Right lobe of liver (tissue), 6 donors: ENCODE measurements around the gene STAT4. TPM values are rescaled to one million over a fixed set of nuclear protein-coding genes. Genes with fewer than 3 reads are reported as not detected.

Experiments
- ATAC-seq, 4 donors: fragments of 200-7000 bp; cut with Tn5 transposase; one replicate each; pipeline ENCODE4 v1.9.1; 2020; ENCODE audit warnings: mild to moderate bottlenecking in 4 of 4, moderate library complexity in 4 of 4
- DNase-seq, 3 donors: peaks; one replicate each; pipeline ENCODE4 v3.0.0-alpha.2; 2020
- H3K27ac ChIP-seq, 3 donors: fragments of 200-600 bp; one replicate each; pipeline ENCODE4 v1.8.0; 2022
- H3K27me3 ChIP-seq, 2 donors: fragments of 200-600 bp; one replicate each; pipeline ENCODE4 v1.8.0; 2022
- H3K36me3 ChIP-seq, 4 donors: fragments of 200-600 bp; sonication (generic) in 1 of 4; one replicate each; pipeline versions ENCODE4 v1.5.1 to v1.8.0; 2017 to 2022; ENCODE audit warnings: control low read depth in 1 of 4
- H3K4me1 ChIP-seq, 4 donors: fragments of 200-600 bp; sonication (generic) in 1 of 4; one replicate each; pipeline versions ENCODE4 v1.5.1 to v1.8.0; 2017 to 2022; ENCODE audit warnings: control low read depth in 1 of 4
- H3K4me3 ChIP-seq, 3 donors: fragments of 200-600 bp; one replicate each; pipeline ENCODE4 v1.8.0; 2022
- H3K9me3 ChIP-seq, 4 donors: fragments of 200-600 bp; sonication (generic) in 1 of 4; one replicate each; pipeline versions ENCODE4 v1.5.1 to v1.8.0; 2017 to 2022; ENCODE audit warnings: control low read depth in 1 of 4
- POLR2A ChIP-seq: fragments of 450-650 bp; IDR thresholded peaks from one replicate; pipeline ENCODE4 v1.6.1; 2017; ENCODE audit warnings: antibody characterized with exemption, mild to moderate bottlenecking
- WGBS: methylation state at CpG from one replicate; pipeline ENCODE4 v1.1.6; 2018; ENCODE audit warnings: low coverage, low lambda C conversion rate; ENCODE audit not compliant: insufficient coverage; ENCODE audit errors: missing lambda C conversion rate; 5-methylcytosine and 5-hydroxymethylcytosine counted together
- intact Hi-C, 2 donors: fragments of 100-400 bp; cut with DNase I; formaldehyde crosslinking; loops; one replicate each; pipeline versions ENCODE4 v1.11.2 to v1.14.1; 2022
- total RNA-seq, 6 experiments: library from RNA; depleted of rRNA in 2 of 6; stranded (reverse); fragments of >200 nt in 2 of 6; fragmentation: NEBNext Ultra II Directional in 3 of 6; extraction: Animal tissue kit (Norgen Biotek cat#: 25700) in 3 of 6; gene quantifications; one replicate each; pipeline versions ENCODE4 v1.1.0 to v1.2.4, GENCODE V29; 2016 to 2023
- TF ChIP-seq, protein P1 (sequence below), 4 donors: fragments of 200-600 bp in 3 of 4; fragments of 450-650 bp in 1 of 4; IDR thresholded peaks; one replicate each; pipeline versions ENCODE4 v1.5.1 to v1.8.0; 2016 to 2022; ENCODE audit warnings: antibody characterized with exemption in 4 of 4, mild to moderate bottlenecking in 2 of 4
- donor health status: DM: no; HTN: yes; CAD: no.
- donor health status: DM: no; HTN: no; CAD: no.
- donor health status: DM: no; HTN: no; CAD: no.
- donor health status: DM: no; HTN: yes; CAD: no.
- donor health status: DM: no; HTN: yes; CAD: no.

STAT4 gene
- total RNA-seq, 6 experiments from 2014 or later, result 0.90 to 6.1 (median 3.2) TPM

DNA sequence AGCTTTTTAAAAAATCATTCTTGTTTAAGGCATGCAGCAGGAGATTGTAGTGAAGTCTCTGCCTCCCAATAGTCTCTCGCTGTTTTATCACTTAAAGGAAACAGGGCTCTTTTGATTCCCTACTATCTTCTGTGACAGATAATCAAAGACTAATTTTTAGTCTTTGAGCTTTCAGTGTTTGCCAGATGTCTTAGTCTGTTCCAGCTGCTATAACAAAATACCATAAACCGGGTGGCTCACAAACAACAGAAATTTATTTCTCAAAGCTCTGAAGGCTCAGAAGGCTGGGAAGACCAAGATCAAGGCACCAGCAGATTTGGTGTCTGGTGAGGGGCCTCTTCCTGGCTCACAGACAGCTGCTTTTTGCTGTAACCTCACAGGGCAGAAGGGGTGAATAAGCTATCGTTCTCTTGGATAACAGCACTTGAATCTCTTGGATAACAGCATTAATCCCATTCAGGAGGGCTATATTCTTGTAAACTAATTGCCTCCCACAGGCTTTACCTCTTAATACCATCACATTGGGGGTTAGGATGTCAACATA, 37.8 kb upstream of the STAT4 start:
- intact Hi-C loops, result no loop called here
- no peaks in the 10 kb centered on the region for H3K27me3 ChIP-seq
- no peaks in the 10 kb centered on the region for H3K36me3 ChIP-seq

DNA sequence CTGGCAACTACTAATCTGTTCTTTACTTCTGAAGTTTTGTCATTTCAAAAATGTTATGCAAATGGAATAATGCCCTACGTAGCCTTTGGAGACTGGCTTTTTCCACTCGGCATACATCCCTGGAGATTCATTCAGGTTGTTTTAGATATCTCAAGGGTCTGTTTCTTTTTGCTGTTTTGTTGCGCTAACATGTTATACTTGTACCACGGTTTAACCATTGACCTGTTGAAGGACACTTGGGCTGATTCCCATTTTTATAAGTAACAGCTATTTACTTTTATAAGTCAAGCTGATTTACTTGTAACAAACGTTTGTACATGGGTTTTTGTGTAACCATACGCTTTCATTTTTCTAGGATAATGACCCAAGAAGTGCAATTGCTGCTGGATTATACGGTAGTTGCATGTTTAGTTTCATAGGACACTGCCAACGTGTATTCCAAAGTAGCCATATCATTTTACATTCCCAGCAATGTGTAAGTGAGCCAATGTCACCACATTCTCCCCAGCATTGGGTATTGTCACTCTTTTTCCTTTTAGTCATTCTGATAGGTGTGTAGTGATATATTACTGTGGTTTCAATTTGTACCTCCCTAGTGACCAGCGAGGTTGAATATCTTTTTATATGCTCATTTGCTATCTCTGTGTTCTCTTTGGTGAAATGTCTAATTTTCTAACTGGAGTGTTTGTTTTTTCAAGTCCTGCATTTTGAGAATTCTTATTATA, 36.5 kb upstream of the STAT4 start:
- intact Hi-C loops, result no loop called here
- no peak for DNase-seq
- Histone ChIP-seq H3K4me3 (peak overlapping the region in 1 of 3 donors; percentile 24), H3K27me3 (no peaks in the 10 kb centered on the region), H3K27ac (peak overlapping the region; percentile 5 to 57 (median 33)), H3K36me3 (no peaks in the 10 kb centered on the region), H3K4me1 (peaks cover 0 to 44% (median 7%) of the 10 kb centered on the region in 4 donors), H3K9me3 (no peaks in the 10 kb centered on the region)
- TF ChIP-seq POLR2A, result no peak
- TF ChIP-seq, protein P1, sequence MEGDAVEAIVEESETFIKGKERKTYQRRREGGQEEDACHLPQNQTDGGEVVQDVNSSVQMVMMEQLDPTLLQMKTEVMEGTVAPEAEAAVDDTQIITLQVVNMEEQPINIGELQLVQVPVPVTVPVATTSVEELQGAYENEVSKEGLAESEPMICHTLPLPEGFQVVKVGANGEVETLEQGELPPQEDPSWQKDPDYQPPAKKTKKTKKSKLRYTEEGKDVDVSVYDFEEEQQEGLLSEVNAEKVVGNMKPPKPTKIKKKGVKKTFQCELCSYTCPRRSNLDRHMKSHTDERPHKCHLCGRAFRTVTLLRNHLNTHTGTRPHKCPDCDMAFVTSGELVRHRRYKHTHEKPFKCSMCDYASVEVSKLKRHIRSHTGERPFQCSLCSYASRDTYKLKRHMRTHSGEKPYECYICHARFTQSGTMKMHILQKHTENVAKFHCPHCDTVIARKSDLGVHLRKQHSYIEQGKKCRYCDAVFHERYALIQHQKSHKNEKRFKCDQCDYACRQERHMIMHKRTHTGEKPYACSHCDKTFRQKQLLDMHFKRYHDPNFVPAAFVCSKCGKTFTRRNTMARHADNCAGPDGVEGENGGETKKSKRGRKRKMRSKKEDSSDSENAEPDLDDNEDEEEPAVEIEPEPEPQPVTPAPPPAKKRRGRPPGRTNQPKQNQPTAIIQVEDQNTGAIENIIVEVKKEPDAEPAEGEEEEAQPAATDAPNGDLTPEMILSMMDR (IDR thresholded peaks at IDR 0.05), result no peak
- peak; percentile 38 to 70 (median 52) for ATAC-seq
- 23% methylated on average over 9 of the region's 9 CpGs for WGBS

More for the DNA sequence above, 37.8 kb upstream of the STAT4 start:
- H3K4me1 ChIP-seq, result peaks cover 0 to 35% (median 4%) of the 10 kb centered on the region in 4 donors
- H3K4me3 ChIP-seq, result no peak overlapping the region
- DNase-seq (no peak), ATAC-seq (no peak)
- 72% methylated on average over 3 of the region's 3 CpGs for WGBS
- TF ChIP-seq POLR2A, result no peak
- TF ChIP-seq, protein P1 (IDR thresholded peaks at IDR 0.05), result no peak
- no peaks in the 10 kb centered on the region for H3K9me3 ChIP-seq
- H3K27ac ChIP-seq, result peak overlapping the region in 1 of 3 donors; percentile 6

DNA sequence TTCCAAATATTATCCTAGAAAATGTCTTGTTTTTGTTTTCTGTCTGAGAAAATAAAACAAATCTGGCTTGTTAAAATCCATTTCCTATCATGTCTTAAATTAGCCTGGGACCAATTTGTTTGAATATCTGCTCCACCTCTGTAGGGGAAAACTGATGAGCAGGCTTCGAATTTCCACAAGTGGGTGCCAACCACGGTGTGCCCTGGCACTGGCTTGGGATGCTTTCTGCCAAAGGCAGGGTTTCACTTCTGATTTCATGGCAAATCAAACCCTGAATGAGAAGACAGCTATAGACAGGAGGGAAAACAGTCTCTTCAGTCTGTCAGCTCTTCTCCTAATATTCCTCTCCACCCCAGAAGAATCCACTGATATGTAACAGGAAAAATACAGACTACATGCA, 33.7 kb upstream of the STAT4 start:
- H3K36me3 ChIP-seq, result no peaks in the 10 kb centered on the region
- intact Hi-C loops, result no loop called here
- no peaks in the 10 kb centered on the region for H3K9me3 ChIP-seq
- WGBS, result no CpG with 5 or more reads among the region's 2 CpGs
- TF ChIP-seq POLR2A, result no peak
- TF ChIP-seq, protein P1 (IDR thresholded peaks at IDR 0.05), result no peak
- DNase-seq (peak; percentile 39 to 77 (median 65)), ATAC-seq (peak; percentile 52 to 78 (median 66))
- H3K4me3 ChIP-seq, result no peak overlapping the region
- peak overlapping the region in 2 of 3 donors; percentile 18 to 52 for H3K27ac ChIP-seq
- peaks cover 0 to 59% (median 14%) of the 10 kb centered on the region in 4 donors for H3K4me1 ChIP-seq
- no peaks in the 10 kb centered on the region for H3K27me3 ChIP-seq

GRCh38 chr2:191183516-191183915, 32.7 kb upstream of the STAT4 start:
- ATAC-seq (no peak), DNase-seq (no peak)
- no peak overlapping the region for H3K4me3 ChIP-seq
- H3K36me3 ChIP-seq, result no peaks in the 10 kb centered on the region
- intact Hi-C loops, result no loop called here
- H3K27me3 ChIP-seq, result no peaks in the 10 kb centered on the region
- peak overlapping the region in 1 of 3 donors; percentile 52 for H3K27ac ChIP-seq
- TF ChIP-seq POLR2A, result no peak
- TF ChIP-seq, protein P1 (IDR thresholded peaks at IDR 0.05), result no peak
- H3K9me3 ChIP-seq, result no peaks in the 10 kb centered on the region
- peaks cover 0 to 62% (median 19%) of the 10 kb centered on the region in 4 donors for H3K4me1 ChIP-seq
